Measurements from ENCODE around the gene DCAKD. TPM values are rescaled to one million over a fixed set of nuclear protein-coding genes. Genes with fewer than 3 reads are reported as not detected.

The DCAKD gene
- total RNA-seq, 4 donors from 2014 or later = 50.3 to 68.8 (median 57.9) TPM

DNA sequence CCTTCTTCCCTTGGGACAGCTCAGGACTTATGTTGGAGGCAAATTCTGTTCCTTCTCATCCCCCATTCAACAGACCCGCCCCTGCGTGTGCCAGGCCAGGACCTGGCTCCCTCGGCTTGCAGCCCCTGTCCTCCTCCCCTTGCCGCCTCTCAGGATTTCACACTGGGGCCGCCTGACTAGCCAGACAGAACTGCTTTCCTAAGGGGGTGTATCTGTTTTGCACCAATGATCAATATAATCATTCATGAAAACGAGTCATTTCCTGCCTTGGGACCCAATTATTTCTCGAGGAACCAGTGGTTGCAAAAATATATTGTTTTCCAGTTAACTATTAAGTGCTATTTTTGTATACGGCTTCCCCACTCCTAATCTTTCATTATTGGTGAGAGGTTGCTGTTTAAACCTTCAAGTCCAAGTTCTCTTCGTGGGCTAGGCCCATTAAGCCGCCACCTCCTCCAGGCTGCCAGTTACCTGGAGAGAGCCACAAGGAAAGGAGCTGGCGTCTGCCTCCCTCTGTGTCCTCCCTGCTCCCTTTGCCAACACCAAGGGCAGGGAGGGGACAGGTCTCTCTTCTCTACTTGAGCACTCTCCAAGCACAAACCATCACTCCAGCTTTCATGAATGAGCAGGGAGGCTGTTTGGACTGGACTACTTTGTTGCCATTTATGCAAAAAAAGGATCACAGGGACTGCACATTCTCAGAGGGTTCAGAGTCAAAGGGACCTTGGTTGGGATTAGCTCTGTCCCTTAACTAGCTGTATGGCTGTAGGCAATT is 8.9 kb downstream of the DCAKD start:
- Histone ChIP-seq H3K36me3 (no peaks in the 10 kb centered on the region), H3K4me1 (peaks cover 46 to 85% (median 74%) of the 10 kb centered on the region in 4 donors), H3K4me3 (no peak overlapping the region), H3K27ac (replicated peaks in 1 of 4) (peak overlapping the region in 3 of 4 donors; percentile 32 to 65 (median 42)), H3K27me3 (no peaks in the 10 kb centered on the region), H3K9me3 (no peaks in the 10 kb centered on the region)
- no peak for DNase-seq (ENCODE audit: extremely low spot score)
- TF ChIP-seq POLR2A (IDR thresholded peaks at IDR 0.05; ENCODE audit: low read depth) = no peak
- TF ChIP-seq POLR2AphosphoS5 (IDR thresholded peaks at IDR 0.05) = no peak
- no peak for TF ChIP-seq EP300 (IDR thresholded peaks at IDR 0.05)
- intact Hi-C loops (cut with DNase I) = no loop called here
- WGBS = 88% methylated on average over 11 of the region's 11 CpGs

DNA sequence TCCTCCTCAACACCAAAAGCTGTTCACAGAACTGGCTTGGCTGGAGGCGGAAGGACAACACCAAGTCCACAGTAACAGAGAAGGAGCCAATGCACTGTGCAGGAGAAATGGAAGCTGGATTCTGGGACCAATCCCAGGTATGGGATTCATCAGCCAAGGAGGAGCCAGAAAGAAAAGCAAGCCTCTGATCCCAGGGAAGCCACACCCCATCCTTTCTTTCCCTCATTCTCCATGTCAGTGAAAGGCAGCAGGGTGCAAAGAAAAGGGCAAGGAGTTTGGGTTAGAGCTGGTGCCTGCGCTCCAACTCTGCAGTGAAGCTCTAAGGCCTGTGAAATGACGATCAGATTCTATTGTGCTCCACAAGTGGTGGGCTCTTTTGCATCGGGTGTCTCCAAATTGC is 11.0 kb downstream of the DCAKD start:
- Histone ChIP-seq H3K27me3 (no peaks in the 10 kb centered on the region), H3K4me1 (peaks cover 46 to 81% (median 74%) of the 10 kb centered on the region in 4 donors), H3K27ac (replicated peaks in 1 of 4) (peak overlapping the region; percentile 37 to 58 (median 47)), H3K9me3 (no peaks in the 10 kb centered on the region), H3K36me3 (peaks cover 0 to 6% (median 0%) of the 10 kb centered on the region in 4 donors), H3K4me3 (no peak overlapping the region)
- WGBS = 51% methylated on average over 4 of the region's 4 CpGs
- TF ChIP-seq POLR2AphosphoS5 (IDR thresholded peaks at IDR 0.05) = no peak
- TF ChIP-seq POLR2A (IDR thresholded peaks at IDR 0.05; ENCODE audit: low read depth) = no peak
- TF ChIP-seq, protein P1, sequence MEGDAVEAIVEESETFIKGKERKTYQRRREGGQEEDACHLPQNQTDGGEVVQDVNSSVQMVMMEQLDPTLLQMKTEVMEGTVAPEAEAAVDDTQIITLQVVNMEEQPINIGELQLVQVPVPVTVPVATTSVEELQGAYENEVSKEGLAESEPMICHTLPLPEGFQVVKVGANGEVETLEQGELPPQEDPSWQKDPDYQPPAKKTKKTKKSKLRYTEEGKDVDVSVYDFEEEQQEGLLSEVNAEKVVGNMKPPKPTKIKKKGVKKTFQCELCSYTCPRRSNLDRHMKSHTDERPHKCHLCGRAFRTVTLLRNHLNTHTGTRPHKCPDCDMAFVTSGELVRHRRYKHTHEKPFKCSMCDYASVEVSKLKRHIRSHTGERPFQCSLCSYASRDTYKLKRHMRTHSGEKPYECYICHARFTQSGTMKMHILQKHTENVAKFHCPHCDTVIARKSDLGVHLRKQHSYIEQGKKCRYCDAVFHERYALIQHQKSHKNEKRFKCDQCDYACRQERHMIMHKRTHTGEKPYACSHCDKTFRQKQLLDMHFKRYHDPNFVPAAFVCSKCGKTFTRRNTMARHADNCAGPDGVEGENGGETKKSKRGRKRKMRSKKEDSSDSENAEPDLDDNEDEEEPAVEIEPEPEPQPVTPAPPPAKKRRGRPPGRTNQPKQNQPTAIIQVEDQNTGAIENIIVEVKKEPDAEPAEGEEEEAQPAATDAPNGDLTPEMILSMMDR (IDR thresholded peaks at IDR 0.05) = no peak
- no peak for TF ChIP-seq EP300 (IDR thresholded peaks at IDR 0.05)
- intact Hi-C loops (cut with DNase I) = no loop called here
- DNase-seq (ENCODE audit: extremely low spot score) = no peak

DNA sequence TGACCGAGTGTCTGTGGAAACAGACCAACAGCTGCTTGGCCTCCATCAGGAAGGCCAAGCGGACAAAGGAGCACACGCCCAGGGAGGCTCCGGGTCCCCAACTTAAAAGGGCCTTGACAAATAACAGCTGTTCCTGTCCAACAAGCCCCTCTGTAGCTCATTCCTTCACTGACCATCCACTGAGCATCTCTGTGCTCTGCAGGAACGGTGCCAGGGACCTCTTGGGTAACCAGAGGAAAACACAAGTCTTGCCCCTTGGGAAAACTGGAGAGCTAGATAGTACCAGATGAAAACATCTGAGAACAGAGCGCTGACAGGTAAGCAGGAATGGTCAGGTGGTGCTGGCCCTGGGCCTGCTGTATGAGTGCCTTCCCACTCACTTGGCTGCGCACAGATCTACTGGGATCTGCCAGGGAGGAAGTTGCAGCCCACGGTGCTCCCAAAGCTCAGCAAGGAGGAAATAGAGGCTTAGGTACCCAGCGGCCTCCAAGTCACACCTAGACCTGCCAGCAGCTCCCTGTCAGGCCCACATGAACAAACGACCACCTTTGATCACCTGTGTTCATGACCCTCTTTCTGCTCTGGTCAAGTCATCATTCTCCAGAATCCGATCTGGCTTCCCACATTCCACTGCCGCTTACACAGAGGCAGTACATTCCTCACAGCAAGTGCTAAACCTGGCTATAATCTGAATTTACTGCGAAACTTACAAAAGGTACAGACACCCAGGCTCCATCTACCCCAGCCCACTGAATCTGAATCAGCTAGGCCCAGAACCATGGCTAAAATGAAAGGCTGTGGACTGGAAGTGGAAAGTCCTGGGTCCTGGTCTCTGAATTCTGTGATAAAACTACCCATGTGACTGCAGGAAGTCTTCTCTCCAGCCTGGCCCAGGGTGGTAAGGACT is 12.5 kb downstream of the DCAKD start:
- WGBS = 58% methylated on average over 13 of the region's 13 CpGs
- TF ChIP-seq POLR2AphosphoS5 (IDR thresholded peaks at IDR 0.05) (peak in 1 of 2 donors; percentile 61), EP300 (IDR thresholded peaks at IDR 0.05) (no peak)
- peak overlapping the region; percentile 34 to 62 (median 58) for H3K27ac ChIP-seq (replicated peaks in 1 of 4)
- intact Hi-C loops (cut with DNase I) = no loop called here
- H3K4me1 ChIP-seq = peaks cover 38 to 66% (median 60%) of the 10 kb centered on the region in 4 donors
- H3K9me3 ChIP-seq = no peaks in the 10 kb centered on the region
- no peak for DNase-seq (ENCODE audit: extremely low spot score)
- H3K4me3 ChIP-seq = no peak overlapping the region
- H3K27me3 ChIP-seq = no peaks in the 10 kb centered on the region
- peaks cover 3 to 14% (median 10%) of the 10 kb centered on the region in 4 donors for H3K36me3 ChIP-seq

DNA sequence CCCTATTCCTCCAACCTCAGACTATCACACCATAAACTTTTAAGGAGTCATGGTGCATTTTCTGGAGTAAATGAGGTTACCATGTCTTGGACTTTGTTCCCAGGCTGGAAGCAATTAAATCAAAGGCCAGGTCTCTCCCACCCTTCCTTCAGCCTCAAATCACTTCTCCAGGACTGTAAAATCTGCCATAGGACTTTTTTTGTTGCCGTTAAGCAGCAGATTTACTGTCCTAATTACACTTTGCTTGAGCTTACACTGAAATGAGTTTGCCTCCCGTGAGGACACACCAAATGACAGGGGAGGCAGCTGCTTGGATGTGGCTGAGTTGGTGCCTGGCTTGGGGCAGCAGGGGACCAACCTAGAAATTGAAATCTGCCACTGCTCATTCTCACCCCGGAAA is 14.7 kb downstream of the DCAKD start:
- Histone ChIP-seq H3K9me3 (no peaks in the 10 kb centered on the region), H3K27me3 (no peaks in the 10 kb centered on the region), H3K4me3 (no peak overlapping the region), H3K27ac (replicated peaks in 1 of 4) (no peak overlapping the region), H3K4me1 (peaks cover 26 to 43% (median 40%) of the 10 kb centered on the region in 4 donors), H3K36me3 (peaks cover 21 to 37% (median 32%) of the 10 kb centered on the region in 4 donors)
- TF ChIP-seq POLR2A (IDR thresholded peaks at IDR 0.05; ENCODE audit: low read depth) (no peak), POLR2AphosphoS5 (IDR thresholded peaks at IDR 0.05) (no peak), EP300 (IDR thresholded peaks at IDR 0.05) (no peak)
- TF ChIP-seq, protein P1 (IDR thresholded peaks at IDR 0.05) = no peak
- intact Hi-C loops (cut with DNase I) = no loop called here
- no peak for DNase-seq (ENCODE audit: extremely low spot score)
- WGBS = 70% methylated on average over 3 of the region's 3 CpGs

DNA sequence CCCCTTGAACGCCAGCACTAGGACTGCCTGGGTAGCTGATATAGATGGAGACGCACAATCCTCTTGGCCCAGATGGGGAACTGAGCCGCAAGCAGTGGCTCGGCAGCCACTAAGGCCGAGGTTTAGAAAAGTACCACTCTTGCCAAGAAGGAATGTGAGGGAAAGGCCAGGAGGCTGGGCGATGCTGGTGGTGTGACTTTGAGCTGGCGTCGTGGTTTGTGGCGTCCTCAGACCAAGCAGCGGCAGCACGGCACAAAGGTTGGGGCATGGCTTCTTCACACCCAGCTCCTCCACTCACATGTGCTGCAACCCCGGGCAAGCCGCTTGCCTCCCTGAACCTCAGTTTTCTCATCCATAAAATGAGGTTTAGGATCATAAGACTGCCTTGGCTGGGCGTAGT is 15.6 kb downstream of the DCAKD start:
- TF ChIP-seq POLR2AphosphoS5 (IDR thresholded peaks at IDR 0.05) (no peak), EP300 (IDR thresholded peaks at IDR 0.05) (no peak)
- TF ChIP-seq, protein P1 (IDR thresholded peaks at IDR 0.05) = no peak
- no peak for DNase-seq (ENCODE audit: extremely low spot score)
- no peaks in the 10 kb centered on the region for H3K27me3 ChIP-seq
- H3K4me1 ChIP-seq = peaks cover 22 to 35% (median 32%) of the 10 kb centered on the region in 4 donors
- peaks cover 25 to 46% (median 40%) of the 10 kb centered on the region in 4 donors for H3K36me3 ChIP-seq
- WGBS = 91% methylated on average over 11 of the region's 14 CpGs
- H3K27ac ChIP-seq (replicated peaks in 1 of 4) = no peak overlapping the region
- no peaks in the 10 kb centered on the region for H3K9me3 ChIP-seq
- H3K4me3 ChIP-seq = no peak overlapping the region
- intact Hi-C loops (cut with DNase I) = no loop called here
